Epithelial cell of esophagus (primary cell): ENCODE measurements around the gene EFR3B.
"Not testable (repeated sequence)": the region's sequence is repeated elsewhere in the genome, so short reads cannot be mapped to it uniquely, and the experiment has no call there.

Experiments
- DNase-seq: peaks from one replicate; pipeline ENCODE4 v3.0.0; 2010; ENCODE audit warnings: low read depth
- H3K4me3 ChIP-seq: 2 replicates; pipeline ENCODE4 v1.5.1; 2011; ENCODE audit warnings: mild to moderate bottlenecking, low read length, control low read depth
- TF ChIP-seq, protein P1 (sequence below): IDR thresholded peaks from 2 replicates; pipeline ENCODE4 v1.5.1; 2011; ENCODE audit warnings: low read depth, mild to moderate bottlenecking, low read length, control low read depth, inconsistent platforms; ENCODE audit not compliant: insufficient read depth; ENCODE audit errors: missing control alignments

Gene EFR3B

DNA sequence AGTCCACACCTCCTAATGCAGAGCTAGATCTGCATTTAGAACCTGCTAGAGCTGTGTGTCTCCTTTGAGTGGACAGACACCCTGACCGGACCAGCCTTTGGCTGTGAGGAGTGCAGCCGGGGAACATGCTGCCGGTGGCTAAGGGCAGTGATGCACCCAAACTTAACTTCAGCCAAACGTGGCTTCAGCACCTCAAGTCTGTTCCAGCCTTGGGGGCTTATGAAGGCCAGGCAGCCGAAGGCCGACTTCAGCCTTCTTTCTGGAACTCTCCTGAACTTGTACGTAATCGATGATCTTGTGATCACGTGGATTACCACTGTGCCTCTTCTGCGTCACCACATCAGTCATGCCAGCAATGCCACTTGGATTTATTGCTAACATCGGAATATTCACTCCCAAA is 77.4 kb downstream of the EFR3B start:
- TF ChIP-seq, protein P1, sequence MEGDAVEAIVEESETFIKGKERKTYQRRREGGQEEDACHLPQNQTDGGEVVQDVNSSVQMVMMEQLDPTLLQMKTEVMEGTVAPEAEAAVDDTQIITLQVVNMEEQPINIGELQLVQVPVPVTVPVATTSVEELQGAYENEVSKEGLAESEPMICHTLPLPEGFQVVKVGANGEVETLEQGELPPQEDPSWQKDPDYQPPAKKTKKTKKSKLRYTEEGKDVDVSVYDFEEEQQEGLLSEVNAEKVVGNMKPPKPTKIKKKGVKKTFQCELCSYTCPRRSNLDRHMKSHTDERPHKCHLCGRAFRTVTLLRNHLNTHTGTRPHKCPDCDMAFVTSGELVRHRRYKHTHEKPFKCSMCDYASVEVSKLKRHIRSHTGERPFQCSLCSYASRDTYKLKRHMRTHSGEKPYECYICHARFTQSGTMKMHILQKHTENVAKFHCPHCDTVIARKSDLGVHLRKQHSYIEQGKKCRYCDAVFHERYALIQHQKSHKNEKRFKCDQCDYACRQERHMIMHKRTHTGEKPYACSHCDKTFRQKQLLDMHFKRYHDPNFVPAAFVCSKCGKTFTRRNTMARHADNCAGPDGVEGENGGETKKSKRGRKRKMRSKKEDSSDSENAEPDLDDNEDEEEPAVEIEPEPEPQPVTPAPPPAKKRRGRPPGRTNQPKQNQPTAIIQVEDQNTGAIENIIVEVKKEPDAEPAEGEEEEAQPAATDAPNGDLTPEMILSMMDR, result no peak
- DNase-seq, result no peak
- H3K4me3 ChIP-seq, result no peak overlapping the region

DNA sequence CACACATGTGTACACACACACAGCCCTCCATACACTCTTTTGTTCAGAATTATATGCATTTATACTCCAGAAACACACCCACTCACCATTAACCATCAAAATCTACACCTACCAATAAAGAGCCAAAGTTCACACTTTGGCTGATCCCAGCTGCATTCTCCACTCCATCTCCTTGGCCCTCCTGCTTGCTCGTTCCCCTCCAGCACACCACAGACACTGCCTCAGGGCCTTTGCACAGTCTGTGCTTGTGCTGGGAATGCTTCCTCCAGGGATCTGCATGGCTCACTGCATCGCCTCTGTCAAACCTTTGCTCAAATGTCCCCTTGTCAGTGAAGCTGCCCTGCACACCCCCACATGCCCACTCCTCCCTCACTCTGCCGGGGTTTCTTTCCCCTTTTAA is 80.5 kb downstream of the EFR3B start:
- TF ChIP-seq, protein P1, result no peak
- no peak for DNase-seq
- H3K4me3 ChIP-seq, result no peak overlapping the region

DNA sequence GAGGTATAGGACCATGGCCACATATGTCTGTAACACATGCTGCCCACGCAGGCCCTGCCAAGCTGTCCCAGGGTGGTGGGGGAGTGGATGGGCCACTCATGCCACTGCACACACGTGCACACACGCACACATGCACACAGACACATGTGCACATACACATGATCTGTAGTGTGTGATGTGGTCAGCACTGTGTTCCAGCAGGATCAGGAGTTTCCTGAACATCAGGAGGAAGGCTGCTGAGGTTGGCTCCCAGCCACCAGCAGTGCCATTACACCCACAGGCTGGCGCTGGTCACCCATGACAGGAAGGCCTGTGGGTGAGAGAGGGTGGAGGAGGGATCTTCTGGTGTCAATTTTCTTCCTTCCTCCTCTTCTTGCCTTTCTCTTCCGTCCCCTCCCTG is 81.8 kb downstream of the EFR3B start:
- TF ChIP-seq, protein P1, result no peak
- no peak overlapping the region for H3K4me3 ChIP-seq
- DNase-seq, result no peak

DNA sequence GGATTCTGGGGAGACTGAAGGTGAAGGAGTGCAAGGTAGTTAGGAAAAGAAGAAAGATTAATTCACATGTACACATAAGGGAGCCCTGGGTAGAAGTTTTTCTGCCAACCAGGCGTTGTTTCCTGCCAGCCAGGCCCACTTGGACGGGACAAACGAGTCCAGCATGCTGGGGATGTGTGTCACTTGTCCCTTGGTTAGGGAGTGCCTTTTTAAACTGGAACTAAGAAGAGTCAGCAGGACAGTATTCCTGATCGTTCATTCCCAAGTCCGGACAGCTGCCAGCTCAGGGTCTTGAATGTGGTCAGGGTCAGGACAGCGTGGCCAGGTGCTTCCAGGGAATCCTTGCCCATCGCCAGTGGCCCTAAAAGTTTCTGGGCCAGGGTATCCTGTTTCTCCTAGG is 83.3 kb downstream of the EFR3B start:
- no peak for DNase-seq

DNA sequence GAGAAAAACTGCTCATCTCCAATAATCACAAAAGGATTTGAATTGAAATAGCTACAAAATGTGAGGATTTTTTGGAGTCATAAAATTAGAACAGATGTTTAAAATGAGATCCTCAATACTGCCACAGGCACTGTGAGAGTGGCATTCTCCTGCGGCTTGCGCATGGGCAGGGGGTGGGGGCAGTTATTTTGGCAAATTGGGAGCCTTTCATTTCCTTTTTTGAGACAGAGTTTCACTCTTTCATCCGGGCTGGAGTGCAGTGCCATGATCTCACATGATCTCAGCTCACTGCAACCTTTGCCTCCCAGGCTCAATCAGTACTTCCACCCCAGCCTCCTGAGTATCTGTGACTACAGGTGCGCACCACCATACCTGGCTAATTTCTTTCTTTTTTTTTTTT is 84.1 kb downstream of the EFR3B start:
- no peak overlapping the region for H3K4me3 ChIP-seq
- TF ChIP-seq, protein P1, result no peak
- no peak for DNase-seq

More for the DNA sequence above, 83.3 kb downstream of the EFR3B start:
- TF ChIP-seq, protein P1, result no peak
- no peak overlapping the region for H3K4me3 ChIP-seq

DNA sequence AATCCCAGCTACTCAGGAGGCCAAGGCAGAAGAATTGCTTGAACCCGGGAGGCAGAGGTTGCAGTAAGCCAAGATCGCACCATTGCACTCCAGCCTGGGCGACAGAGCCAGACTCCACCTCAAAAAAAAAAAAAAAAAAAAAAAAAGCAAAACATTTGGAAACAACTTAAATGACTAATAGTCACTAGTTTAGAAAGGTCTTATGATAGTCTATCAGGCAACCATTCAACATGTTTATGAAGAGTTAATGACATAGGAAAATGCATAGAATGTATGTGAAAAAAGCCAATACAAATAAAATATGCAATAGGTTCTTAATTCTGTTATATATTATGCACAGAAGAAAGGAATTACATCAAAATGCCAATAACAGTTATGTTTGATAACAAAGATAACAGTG is 85.2 kb downstream of the EFR3B start:
- DNase-seq, H3K4me3 ChIP-seq: not testable (repeated sequence)

DNA sequence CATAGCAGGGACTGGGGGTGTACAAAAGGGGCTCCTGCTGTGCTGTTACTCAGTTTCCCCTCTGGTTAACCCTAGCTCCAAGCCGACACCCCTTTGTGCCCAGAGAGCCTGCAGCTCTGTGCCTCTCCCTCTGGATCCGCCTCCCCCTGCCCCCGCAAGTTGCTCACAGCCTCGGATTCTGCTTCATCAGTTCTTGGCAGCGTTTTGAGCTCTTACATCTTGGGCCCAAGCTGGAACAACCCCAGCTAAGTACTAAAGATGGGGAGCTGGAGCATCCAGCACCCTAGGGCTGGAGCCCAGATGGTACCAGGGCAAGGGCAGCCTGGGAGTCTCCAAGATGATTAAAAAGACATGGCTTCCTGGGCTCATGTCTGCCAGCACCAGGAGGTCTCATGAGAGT is 85.8 kb downstream of the EFR3B start:
- no peak for DNase-seq
- H3K4me3 ChIP-seq, result no peak overlapping the region
- TF ChIP-seq, protein P1, result no peak
